ENCODE results near the gene SPEN.
"Not testable (repeated sequence)": the region's sequence is repeated elsewhere in the genome, so short reads cannot be mapped to it uniquely, and the experiment has no call there.

The SPEN gene

DNA sequence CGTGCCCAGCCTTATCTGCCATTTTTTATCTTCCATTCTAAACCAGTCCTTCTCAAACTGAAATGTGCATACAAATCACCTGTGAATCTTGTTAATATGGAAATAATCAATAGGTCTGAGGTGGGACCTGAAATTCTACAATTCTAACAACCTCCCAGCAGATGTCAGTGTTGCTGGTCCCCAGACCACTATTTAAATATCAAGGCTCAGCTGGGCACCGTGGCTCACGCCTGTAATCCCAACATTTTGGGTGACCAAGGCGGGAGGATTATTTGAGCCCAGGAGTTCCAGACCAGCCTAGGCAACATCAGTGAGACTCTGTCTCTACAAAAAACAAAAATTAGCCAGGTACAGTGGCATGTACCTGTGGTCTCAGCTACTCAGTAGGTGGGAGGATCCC lies 44.1 kb upstream of the SPEN start:
- Histone ChIP-seq H3K27me3 (replicated peaks) (no peaks in the 10 kb centered on the region), H3K27ac (no peak overlapping the region), H3K36me3 (replicated peaks) (no peaks in the 10 kb centered on the region), H3K4me3 (ENCODE audit: low read depth, low read length) (no peak overlapping the region)
- peak; percentile 59 for TF ChIP-seq CTCF (IDR thresholded peaks at IDR 0.05; ENCODE audit: low read depth, low read length, missing control alignments)
- no peak for DNase-seq
- in situ Hi-C loops (cut with HindIII; ENCODE audit: low pct_ligation_motif_present, low sequenced_read_pairs), result no loop called here

- in situ Hi-C loops (cut with HindIII; ENCODE audit: low pct_ligation_motif_present, low sequenced_read_pairs), result no loop called here
- DNase-seq, result no peak
- Histone ChIP-seq H3K27me3 (replicated peaks) (no peaks in the 10 kb centered on the region), H3K36me3 (replicated peaks) (no peaks in the 10 kb centered on the region), H3K27ac (no peak overlapping the region), H3K4me3 (ENCODE audit: low read depth, low read length) (no peak overlapping the region)
- TF ChIP-seq CTCF (IDR thresholded peaks at IDR 0.05; ENCODE audit: low read depth, low read length, missing control alignments), result no peak
Measured at GRCh38 chr1:15804060-15804459, 43.4 kb upstream of the SPEN start.

DNA sequence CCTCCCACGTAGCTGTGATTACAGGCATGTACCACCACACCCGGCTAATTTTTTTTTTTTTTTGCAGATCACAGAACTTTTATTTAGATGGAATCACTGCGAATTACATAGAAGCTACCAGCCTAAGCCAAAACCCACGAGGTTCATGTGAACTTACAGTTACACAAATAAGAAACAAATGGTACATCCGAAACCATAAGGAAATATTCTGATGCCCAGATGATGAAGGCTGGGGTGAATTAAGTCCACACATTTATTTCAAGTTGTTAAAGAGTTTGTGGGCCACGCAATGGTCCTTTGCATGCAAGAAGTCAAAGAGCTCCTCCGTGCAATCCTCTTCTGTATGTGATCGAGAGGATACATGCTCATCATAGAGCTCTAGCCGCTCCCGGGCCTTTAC lies 40.4 kb upstream of the SPEN start:
- TF ChIP-seq CTCF (IDR thresholded peaks at IDR 0.05; ENCODE audit: low read depth, low read length, missing control alignments), result no peak
- no peak for DNase-seq
- H3K27ac ChIP-seq, result no peak overlapping the region
- no peaks in the 10 kb centered on the region for H3K36me3 ChIP-seq (replicated peaks)
- no peak overlapping the region for H3K4me3 ChIP-seq (ENCODE audit: low read depth, low read length)
- H3K27me3 ChIP-seq (replicated peaks), result no peaks in the 10 kb centered on the region
- in situ Hi-C loops (cut with HindIII; ENCODE audit: low pct_ligation_motif_present, low sequenced_read_pairs), result no loop called here

DNA sequence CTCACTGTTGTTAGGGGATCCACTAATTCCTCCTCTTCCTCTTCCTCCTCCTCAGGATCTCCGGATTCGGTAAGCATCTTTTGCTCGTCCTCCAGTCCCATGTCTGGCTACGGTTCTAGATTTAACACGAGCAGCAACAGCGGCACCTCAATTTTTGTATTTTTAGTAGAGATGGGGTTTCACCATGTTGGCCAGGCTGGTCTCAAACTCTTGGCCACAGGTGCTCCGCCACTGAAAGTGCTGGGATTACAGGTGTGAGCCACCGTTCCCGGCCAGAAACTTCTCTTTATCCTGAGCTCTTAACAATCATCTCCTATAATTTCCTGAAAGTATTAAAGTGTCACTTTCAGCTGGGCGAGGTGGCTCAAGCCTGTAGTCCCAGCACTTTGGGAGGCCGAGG lies 40.0 kb upstream of the SPEN start, which contains the start of gene UQCRHL:
TSS of gene UQCRHL (minus strand) at position 101 of the 400 bp plus-strand sequence. CDS start at position 101, 0 bp downstream.
- H3K36me3 ChIP-seq (replicated peaks); H3K27ac ChIP-seq; in situ Hi-C loops (cut with HindIII; ENCODE audit: low pct_ligation_motif_present, low sequenced_read_pairs); DNase-seq; H3K4me3 ChIP-seq (ENCODE audit: low read depth, low read length); H3K27me3 ChIP-seq (replicated peaks): not testable (repeated sequence)

- no peaks in the 10 kb centered on the region for H3K36me3 ChIP-seq (replicated peaks)
- in situ Hi-C loops (cut with HindIII; ENCODE audit: low pct_ligation_motif_present, low sequenced_read_pairs), result no loop called here
Measured at GRCh38 chr1:15808955-15809354, 38.6 kb upstream of the SPEN start.

DNA sequence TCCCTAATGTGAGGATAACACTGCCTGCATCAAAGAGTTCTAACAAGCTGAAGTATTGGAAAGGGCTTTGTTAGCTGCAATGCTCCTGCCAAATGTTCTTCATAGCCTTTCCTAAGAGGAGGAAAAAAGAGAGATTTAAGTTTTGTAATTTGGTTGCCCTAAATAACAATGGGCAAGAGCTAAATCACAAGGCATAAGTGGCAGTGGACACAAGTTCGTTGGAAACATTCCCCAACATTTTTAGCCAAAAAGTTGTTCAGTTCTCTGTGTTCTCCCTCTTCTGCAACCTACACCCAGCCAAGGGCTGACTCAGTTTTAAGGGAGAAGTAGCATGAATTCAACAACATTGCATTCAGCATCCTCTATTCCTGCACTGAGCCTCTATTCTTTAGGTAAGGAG lies 37.4 kb upstream of the SPEN start:
- no peaks in the 10 kb centered on the region for H3K27me3 ChIP-seq (replicated peaks)
- H3K27ac ChIP-seq, result no peak overlapping the region
- in situ Hi-C loops (cut with HindIII; ENCODE audit: low pct_ligation_motif_present, low sequenced_read_pairs), result no loop called here
- H3K36me3 ChIP-seq (replicated peaks), result no peaks in the 10 kb centered on the region
- no peak overlapping the region for H3K4me3 ChIP-seq (ENCODE audit: low read depth, low read length)
- DNase-seq, result no peak
- TF ChIP-seq CTCF (IDR thresholded peaks at IDR 0.05; ENCODE audit: low read depth, low read length, missing control alignments), result no peak

More at GRCh38 chr1:15808955-15809354, 38.6 kb upstream of the SPEN start:
- no peak for DNase-seq
- Histone ChIP-seq H3K27me3 (replicated peaks) (no peaks in the 10 kb centered on the region), H3K4me3 (ENCODE audit: low read depth, low read length) (no peak overlapping the region), H3K27ac (no peak overlapping the region)
- TF ChIP-seq CTCF (IDR thresholded peaks at IDR 0.05; ENCODE audit: low read depth, low read length, missing control alignments), result no peak
